Activated naive CD4-positive, alpha-beta T cell treated with anti-CD3 and anti-CD28 coated beads, Interleukin-2, amount 50 U/mL, for 24 hours (primary cell): Measurements from ENCODE around the gene NPW.

Experiments used
- H3K27ac Mint-ChIP-seq: one replicate; pipeline ENCODE4 v1.8.0; 2021; ENCODE audit warnings: mild to moderate bottlenecking, mixed read lengths
- H3K27me3 Mint-ChIP-seq: one replicate; pipeline ENCODE4 v1.8.0; 2021; ENCODE audit warnings: mixed read lengths
- H3K36me3 Mint-ChIP-seq: one replicate; pipeline ENCODE4 v1.8.0; 2021; ENCODE audit warnings: mixed read lengths
- H3K4me1 Mint-ChIP-seq: one replicate; pipeline ENCODE4 v1.8.0; 2021; ENCODE audit warnings: mixed read lengths
- H3K4me3 Mint-ChIP-seq: one replicate; pipeline ENCODE4 v1.8.0; 2021; ENCODE audit warnings: mild to moderate bottlenecking, mixed read lengths
- H3K9me3 Mint-ChIP-seq: one replicate; pipeline ENCODE4 v1.8.0; 2021; ENCODE audit warnings: mixed read lengths

NPW gene

DNA sequence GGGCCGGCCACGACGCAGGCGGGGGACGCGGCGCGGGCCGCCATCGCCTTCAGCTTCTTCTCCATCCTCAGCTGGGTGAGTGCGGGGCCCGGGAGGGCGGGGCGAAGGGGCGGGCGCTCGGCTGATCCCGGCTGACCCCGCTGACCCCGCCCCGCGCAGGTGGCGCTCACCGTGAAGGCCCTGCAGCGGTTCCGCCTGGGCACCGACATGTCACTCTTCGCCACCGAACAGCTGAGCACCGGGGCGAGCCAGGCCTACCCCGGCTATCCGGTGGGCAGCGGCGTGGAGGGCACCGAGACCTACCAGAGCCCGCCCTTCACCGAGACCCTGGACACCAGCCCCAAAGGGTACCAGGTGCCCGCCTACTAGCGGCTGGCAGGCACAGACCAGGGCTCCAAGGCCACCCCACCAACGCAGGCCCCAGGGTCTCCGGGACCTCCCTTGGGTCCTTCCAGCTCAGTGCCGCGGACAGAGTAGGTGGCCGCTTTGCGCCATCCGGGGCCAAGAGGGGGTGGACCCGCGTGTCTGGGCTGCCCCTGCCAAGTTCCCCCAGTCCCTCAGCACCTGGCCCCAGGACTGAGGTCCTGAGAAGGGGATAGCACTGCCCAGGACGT is 26.8 kb upstream of the NPW start:
- H3K27ac Mint-ChIP-seq: no peak overlapping the region
- H3K9me3 Mint-ChIP-seq: no peaks in the 10 kb centered on the region
- peaks cover 21% of the 10 kb centered on the region for H3K4me1 Mint-ChIP-seq

DNA sequence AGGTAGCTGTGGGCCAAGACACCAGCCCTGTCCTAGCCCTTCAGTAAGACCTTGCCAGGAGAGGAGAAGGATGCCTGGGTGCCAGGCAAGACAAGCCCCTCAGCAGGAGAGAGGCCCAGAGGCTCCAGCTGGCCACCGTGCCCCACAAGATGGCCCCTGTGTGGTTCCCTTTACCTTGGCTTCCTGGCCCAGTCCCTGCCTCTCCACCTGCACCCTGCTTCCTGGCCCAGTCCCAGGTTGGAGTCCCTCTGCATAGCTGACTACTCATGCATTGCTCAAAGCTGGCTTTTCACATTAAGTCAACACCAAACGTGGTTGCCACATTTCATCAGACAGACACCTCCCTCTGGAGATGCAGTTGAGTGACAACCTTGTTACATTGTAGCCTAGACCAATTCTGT is 25.9 kb upstream of the NPW start:
- peaks cover 18% of the 10 kb centered on the region for H3K4me1 Mint-ChIP-seq
- H3K4me3 Mint-ChIP-seq: no peak overlapping the region
- no peaks in the 10 kb centered on the region for H3K9me3 Mint-ChIP-seq
- H3K27me3 Mint-ChIP-seq: peaks cover 6% of the 10 kb centered on the region
- peaks cover 4% of the 10 kb centered on the region for H3K36me3 Mint-ChIP-seq
- no peak overlapping the region for H3K27ac Mint-ChIP-seq

More for the DNA sequence above, 26.8 kb upstream of the NPW start:
- Mint-ChIP-seq H3K36me3 (peaks cover 2% of the 10 kb centered on the region), H3K27me3 (peaks cover 9% of the 10 kb centered on the region), H3K4me3 (no peak overlapping the region)

DNA sequence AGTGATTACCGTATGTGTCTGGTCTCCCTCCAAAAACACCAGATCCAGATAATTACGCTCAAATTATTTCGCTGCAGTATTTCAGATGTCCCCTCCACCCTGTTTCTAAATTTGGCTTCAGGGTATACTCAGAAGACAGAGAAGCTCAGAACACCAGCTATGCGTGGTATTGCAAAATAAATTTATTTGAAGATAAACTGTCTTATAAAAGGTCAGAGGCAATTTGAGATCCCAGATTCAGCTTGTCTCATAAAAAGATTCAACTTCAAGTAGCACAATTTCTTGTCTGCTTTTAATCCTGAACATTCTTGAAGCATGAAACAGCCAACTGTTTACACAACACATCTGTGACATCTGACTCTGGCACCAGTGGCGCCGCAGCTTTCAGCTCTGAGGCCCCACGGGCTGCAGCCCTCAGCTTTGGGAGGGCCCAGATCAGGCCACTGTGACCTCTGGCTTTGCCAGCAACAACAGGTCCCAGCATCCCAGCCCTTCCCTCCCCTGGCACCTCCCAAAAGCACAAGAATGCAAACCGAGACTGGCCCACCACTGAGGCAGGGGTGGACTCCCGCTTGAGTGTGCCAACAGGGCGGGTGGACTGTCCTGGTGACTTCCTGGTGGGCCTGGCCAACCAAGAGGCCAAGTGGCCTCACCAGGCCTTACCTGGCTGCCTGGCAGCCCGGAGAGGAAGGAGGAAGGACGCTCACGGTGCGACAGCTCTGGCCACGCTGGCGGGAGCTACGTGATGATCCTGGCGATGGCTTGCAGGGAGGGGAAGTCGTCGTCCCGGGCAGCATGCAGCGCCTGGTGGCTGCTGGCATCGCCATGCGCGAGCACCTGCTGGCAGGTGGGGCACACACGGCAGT is 21.9 kb upstream of the NPW start:
- Mint-ChIP-seq H3K4me3 (no peak overlapping the region), H3K36me3 (peaks cover 4% of the 10 kb centered on the region), H3K27me3 (no peaks in the 10 kb centered on the region), H3K4me1 (peaks cover 4% of the 10 kb centered on the region), H3K9me3 (no peaks in the 10 kb centered on the region), H3K27ac (no peak overlapping the region)

DNA sequence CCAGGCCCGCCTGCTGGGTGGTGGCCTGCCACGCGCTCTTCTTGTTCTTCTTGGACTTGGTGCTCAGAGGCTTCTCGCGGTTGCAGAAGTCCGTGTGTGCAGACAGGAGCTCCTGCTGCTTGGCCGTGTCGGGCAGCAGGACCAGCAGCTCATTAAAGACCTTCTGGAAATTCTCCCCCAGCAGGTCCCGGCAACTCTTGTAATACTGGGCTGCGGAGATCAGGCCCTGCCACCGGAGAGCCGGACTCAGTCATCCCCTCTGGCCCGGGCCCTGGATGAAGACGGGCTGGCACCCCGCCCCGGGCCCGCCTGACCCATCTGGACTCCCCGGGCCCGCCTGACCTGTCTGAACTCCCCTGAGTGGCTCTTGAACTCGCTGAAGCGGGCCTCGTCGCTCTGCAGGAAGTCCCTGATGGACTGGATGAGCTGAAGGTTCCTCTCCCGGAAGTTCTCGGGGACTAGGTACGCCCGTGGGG is 21.2 kb upstream of the NPW start:
- H3K4me1 Mint-ChIP-seq: peaks cover 4% of the 10 kb centered on the region
- H3K27me3 Mint-ChIP-seq: no peaks in the 10 kb centered on the region
- H3K36me3 Mint-ChIP-seq: peaks cover 4% of the 10 kb centered on the region
- no peak overlapping the region for H3K27ac Mint-ChIP-seq
- H3K9me3 Mint-ChIP-seq: no peaks in the 10 kb centered on the region
- no peak overlapping the region for H3K4me3 Mint-ChIP-seq

DNA sequence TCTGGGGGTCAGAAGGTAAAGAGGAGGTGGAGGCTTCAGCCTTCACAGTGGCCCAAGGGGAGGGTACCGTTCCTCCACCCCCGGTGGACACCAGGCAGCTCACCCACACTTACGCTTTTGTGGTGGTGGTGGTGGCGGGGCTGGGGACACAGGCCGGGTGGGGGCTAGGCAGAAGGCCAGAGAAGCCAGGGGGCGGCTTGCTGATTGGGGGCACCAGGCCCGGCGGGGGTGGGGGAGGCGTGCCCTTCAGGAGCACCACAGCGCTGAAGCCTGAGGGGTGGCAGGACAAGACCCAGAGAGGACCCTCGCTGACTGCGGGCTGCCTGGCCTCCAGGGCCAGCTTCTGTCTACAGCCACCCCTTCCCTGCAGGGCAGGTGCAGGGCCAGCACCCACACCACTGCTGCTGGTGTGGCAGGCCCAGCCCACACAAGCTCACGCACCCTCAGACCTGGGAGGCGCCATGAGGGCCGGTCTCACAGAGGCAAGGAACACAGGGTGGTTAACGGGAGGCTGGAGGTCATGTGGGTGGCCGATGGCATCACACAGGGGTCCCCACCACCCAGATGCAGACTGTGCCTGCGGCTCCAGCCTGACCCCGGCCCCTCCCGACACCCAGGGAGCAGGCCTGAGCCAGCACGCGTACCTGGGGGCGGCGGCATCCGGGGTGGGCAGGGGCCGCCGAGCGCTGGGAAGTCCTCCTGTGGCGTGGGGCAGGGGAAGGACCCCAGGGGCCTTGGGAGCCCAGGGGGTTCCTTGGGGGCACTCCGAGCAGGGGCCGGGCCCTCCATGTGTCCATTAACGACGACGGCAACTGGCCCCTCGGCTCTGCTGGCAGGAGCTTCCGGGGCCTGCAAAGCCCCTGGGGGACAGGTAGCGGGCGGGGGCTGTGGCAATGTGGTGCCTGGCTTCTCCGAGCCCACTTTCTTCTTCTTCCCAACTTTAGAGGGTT is 20.5 kb upstream of the NPW start:
- peaks cover 3% of the 10 kb centered on the region for H3K4me1 Mint-ChIP-seq
- H3K27me3 Mint-ChIP-seq: no peaks in the 10 kb centered on the region
- H3K36me3 Mint-ChIP-seq: peaks cover 4% of the 10 kb centered on the region
- no peak overlapping the region for H3K4me3 Mint-ChIP-seq
- H3K27ac Mint-ChIP-seq: no peak overlapping the region
- H3K9me3 Mint-ChIP-seq: no peaks in the 10 kb centered on the region

DNA sequence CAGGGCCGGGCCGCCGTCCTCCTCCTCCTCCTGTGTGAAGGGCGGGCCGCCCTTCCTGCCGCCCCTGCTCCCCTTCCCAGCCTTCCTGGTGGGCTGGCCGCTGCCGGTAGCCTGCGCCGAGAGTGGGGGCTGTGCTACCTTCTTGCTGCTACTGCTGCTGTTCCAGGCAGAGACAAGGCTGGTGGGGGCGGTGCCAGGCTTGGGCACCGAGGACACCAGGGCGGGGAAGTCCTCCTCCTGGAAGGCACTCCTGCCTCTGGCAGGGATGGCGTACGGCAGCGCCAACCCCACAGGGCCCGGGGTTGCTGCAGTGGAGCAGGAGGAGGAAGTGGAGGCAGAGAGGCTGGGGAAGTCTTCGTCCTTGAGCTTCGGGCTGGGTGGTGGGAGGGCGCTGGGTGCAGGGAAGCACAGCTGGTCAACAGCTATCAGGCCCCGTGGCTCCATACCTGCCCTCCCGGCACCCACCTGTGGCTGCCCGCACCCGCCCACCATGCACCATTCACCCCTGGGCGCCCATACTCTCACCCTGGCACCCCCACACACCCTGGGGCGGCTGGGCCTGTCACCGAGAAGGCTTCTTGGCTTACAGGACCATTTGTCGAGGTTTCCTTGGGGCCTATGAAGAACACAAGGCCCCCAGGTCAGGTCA is 19.6 kb upstream of the NPW start:
- no peak overlapping the region for H3K27ac Mint-ChIP-seq
- H3K9me3 Mint-ChIP-seq: no peaks in the 10 kb centered on the region
- H3K27me3 Mint-ChIP-seq: no peaks in the 10 kb centered on the region

DNA sequence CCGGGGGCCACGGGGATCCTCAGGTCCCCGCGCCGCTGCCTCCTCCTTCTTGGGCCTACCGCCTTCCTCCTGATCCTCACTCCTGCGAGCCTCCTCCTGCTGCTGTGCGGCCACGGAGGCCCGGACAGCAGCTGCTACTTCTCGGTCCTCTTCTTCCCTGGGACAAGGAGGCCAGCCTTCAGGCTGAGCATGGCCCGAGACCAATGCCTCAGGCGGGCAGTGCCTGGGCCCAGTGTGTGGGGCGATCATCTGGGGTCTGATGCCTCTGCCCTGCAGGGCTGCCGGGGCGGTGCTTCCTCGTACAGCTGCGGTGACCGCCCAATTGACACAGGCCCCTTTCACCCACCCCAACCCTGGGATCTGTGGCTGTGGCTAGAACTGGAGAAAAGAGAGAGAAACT is 18.6 kb upstream of the NPW start:
- Mint-ChIP-seq H3K27me3 (no peaks in the 10 kb centered on the region), H3K4me3 (no peak overlapping the region), H3K9me3 (no peaks in the 10 kb centered on the region), H3K4me1 (peaks cover 9% of the 10 kb centered on the region), H3K36me3 (peaks cover 4% of the 10 kb centered on the region), H3K27ac (no peak overlapping the region)

More for the DNA sequence above, 19.6 kb upstream of the NPW start:
- Mint-ChIP-seq H3K4me3 (no peak overlapping the region), H3K4me1 (peaks cover 6% of the 10 kb centered on the region), H3K36me3 (peaks cover 4% of the 10 kb centered on the region)

DNA sequence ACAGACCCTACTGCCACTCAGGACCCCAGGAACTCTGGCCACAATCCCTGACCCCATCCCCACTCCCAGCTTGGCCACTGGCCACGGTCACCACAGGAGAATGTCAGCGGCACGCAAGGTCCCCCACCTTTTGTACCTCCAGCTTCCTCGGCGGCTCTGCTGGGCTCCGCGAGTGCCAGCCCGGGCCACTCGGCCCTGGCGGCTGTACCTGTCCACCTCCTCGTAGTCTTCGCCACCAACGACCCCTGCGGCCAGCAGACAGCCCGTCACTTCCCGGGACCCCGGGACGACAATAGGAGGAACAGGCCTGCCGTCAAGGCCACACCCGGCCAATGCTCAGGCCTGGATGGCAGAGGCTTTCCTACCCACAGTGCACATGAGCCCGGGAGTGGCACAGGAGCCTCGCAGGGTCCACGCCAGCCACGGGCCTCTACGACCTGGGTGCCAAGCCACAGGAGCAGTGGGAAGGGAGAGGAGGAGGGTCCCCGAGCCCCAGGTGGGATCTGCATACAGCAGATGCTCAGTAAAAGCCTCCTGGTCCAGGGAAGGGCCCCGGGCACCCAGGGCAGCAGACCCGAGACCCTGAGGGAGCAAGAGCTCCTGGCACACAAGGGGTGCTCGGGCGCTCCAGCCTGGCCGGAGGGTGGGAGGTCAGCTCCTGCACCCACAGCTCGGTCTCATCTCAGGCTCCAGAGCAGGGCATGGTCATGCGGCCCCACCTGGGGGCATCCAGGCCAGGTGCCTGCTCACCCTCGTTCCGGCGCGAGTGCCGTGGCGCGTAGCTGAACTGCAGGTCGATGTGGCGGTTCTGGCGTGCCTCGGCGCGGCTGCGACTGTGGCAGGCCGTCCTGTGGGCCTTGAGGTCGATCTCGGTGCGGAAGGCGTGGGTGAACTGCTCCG is 17.9 kb upstream of the NPW start:
- Mint-ChIP-seq H3K4me3 (no peak overlapping the region), H3K27ac (no peak overlapping the region), H3K4me1 (peaks cover 13% of the 10 kb centered on the region), H3K36me3 (peaks cover 4% of the 10 kb centered on the region), H3K27me3 (no peaks in the 10 kb centered on the region), H3K9me3 (no peaks in the 10 kb centered on the region)

DNA sequence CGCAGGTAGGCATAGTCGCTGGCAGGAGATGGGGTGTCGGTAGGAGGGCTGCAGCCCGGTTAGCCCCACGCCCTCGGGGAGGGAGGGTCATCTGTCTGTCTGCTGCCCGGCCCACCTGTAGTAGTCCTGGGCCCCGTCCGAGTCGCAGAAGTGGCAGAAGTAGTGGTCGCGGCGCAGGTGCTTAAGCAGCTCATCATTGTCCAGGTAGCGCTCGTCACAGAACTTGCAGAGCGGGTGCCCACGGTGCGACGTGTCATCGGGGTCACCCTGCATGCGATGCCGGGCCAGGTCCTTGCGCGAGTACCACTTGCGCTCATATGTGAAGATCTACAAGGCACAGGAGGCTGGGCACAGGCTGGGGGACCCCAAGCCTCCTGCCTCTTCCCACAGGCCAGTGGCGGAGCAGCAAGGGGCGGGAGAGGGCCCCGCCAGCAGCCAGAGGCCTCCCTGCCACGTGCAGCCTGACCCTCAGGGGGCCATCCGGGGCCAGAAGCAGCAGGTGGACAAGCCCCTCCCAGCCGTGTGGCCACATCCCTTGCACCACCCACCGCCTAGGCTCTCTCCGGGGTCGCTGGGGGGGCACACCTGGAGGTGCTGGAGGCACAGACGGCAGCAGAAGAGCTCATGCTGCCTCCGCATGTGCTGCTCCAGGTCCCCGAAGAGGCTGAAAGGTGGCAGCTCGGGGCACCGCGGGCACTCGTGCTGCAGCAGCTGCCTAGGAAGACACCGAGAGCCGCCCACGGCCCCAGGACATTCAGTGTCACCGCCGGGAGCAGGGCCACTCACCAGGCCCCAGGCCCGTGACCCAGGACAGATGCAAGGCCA is 17.0 kb upstream of the NPW start:
- Mint-ChIP-seq H3K27ac (no peak overlapping the region), H3K36me3 (peaks cover 3% of the 10 kb centered on the region), H3K27me3 (no peaks in the 10 kb centered on the region), H3K4me3 (no peak overlapping the region), H3K4me1 (peaks cover 22% of the 10 kb centered on the region), H3K9me3 (no peaks in the 10 kb centered on the region)

DNA sequence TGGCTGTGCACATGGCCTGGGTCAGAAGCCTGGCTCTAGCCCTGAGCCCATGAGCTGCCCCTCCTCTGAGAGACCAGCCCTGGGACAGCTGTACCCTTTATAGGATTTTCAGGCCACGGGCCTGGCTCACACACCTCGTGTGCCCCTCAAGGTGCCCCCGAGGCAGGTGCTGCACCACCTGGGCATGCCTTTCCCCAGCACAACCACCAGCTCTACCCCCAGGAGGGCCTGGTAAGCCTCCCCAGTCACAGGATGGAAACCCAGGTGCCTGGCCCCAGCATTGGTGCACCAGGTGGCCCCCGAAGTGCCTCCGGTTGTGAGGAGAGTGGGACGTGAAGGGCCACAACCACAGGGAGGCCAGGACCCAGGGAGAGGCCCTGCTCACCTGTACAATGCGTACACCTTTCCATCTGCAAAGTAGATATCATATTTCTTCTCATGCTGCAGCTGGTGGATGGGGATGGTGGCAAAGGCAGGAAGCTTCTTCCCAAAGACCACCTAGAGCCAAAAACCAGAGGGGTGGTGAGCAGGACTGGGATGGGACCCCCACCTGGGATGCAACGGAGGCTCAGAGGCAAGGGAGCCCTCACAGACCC is 16.3 kb upstream of the NPW start:
- Mint-ChIP-seq H3K4me3 (no peak overlapping the region), H3K27ac (no peak overlapping the region), H3K4me1 (peaks cover 29% of the 10 kb centered on the region), H3K9me3 (no peaks in the 10 kb centered on the region), H3K27me3 (no peaks in the 10 kb centered on the region), H3K36me3 (peaks cover 3% of the 10 kb centered on the region)

DNA sequence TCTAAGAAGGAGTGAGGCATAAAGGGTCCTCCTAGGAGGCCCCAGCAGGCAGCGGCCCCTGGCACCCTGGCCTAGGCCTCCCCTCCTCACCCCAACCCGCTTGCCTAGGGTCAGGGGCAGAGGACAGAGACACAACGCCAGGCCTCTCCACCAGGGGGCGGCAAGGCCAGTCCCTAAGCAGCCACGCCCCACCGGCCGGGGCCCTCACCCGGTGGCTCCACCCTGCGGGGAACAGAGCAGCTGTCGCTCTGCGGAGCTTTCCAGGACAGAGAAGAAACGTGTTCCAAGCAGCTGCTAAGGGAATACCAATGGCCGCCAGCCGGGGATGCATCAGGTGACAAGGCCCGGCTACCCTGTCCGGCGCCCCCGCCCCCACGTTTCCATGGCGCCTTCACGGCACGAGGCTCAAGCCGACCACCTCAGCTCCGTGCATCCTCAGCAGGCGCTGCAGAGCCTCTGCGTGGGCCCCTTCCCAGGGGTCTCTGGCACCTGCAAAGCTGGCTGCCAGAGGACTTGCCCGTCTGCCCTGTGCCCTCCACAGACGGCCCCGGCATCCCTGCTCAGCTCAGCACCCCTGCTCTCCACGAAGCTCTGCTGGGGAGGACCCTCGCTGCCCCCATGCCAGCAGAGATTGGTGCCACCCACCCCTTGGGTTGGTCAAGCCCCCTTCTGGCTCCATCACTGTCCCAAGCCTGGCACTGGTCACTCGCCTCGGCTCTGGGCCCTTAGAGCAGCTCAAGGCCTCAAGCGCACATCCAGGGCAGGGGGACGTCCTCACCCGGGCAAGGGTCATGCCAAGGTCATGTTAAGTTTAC is 15.6 kb upstream of the NPW start:
- Mint-ChIP-seq H3K27ac (no peak overlapping the region), H3K36me3 (peaks cover 2% of the 10 kb centered on the region), H3K27me3 (no peaks in the 10 kb centered on the region), H3K9me3 (no peaks in the 10 kb centered on the region), H3K4me3 (no peak overlapping the region), H3K4me1 (peaks cover 35% of the 10 kb centered on the region)

DNA sequence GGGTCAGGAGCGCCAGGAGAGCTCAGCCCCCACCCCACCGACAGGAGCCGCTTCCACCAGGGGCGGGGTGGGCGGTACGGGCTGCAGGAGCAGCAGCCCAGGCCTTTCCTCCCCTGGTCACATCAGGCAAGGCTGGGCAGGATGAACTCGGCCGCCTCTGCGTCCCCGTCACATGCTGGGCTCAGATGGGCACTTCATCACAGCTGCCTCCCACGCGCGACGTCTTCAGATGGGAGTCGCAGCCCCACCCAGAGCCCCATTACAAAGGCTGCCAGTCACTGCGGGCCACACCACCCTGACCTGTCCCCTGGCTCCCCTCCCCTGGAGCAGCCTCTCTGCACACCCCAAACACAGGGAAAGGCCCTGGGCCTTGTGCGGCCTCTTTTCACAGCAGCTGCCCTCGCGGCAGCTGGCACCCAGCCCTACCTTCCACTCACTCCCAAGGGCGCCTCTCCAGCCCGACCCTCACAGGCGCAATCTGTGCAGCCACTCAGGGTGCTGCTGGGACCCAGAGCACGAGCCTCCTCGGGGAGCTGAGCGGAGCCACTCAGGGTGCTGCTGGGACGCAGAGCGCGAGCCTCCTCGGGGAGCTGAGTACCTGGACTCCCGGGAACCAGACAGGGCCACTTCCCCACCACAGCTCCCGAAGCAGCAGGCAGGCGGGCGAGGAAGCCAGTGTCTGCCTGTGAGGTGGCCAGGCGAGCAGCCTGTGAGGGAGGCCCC is 14.6 kb upstream of the NPW start:
- no peaks in the 10 kb centered on the region for H3K27me3 Mint-ChIP-seq
- H3K4me1 Mint-ChIP-seq: peaks cover 35% of the 10 kb centered on the region
- no peak overlapping the region for H3K27ac Mint-ChIP-seq
- H3K36me3 Mint-ChIP-seq: peaks cover 2% of the 10 kb centered on the region
- H3K9me3 Mint-ChIP-seq: no peaks in the 10 kb centered on the region
- H3K4me3 Mint-ChIP-seq: no peak overlapping the region
